GM18907 (cell line): ENCODE data around the gene FALEC.

Experiments
- ATAC-seq: cut with Tn5 transposase; IDR thresholded peaks from one replicate; pipeline ENCODE4 v1.9.1; 2021; ENCODE audit warnings: mild to moderate bottlenecking, moderate library complexity; ENCODE audit not compliant: unreplicated experiment

The FALEC gene

GRCh38 chr1:150511985-150512660, 3.4 kb upstream of the FALEC start:
- ATAC-seq = no peak

GRCh38 chr1:150512846-150513245, 2.7 kb upstream of the FALEC start:
- ATAC-seq = no peak

GRCh38 chr1:150513351-150513791, 2.2 kb upstream of the FALEC start:
- no peak for ATAC-seq

GRCh38 chr1:150514260-150514659, 1.3 kb upstream of the FALEC start:
- ATAC-seq = no peak

- peak; percentile 2 for ATAC-seq
These were observed 632 bp upstream of the FALEC start for GRCh38 chr1:150514913-150515327.

- ATAC-seq = no peak
These were observed 569 bp downstream of the FALEC start for GRCh38 chr1:150516050-150516591.

- no peak for ATAC-seq
These were observed 1.1 kb downstream of the FALEC start for GRCh38 chr1:150516616-150517015.

GRCh38 chr1:150521196-150521968, 5.8 kb downstream of the FALEC start:
- no peak for ATAC-seq

GRCh38 chr1:150525348-150525747, 9.8 kb downstream of the FALEC start:
- no peak for ATAC-seq

GRCh38 chr1:150528196-150528595, 12.6 kb downstream of the FALEC start:
- ATAC-seq = no peak

GRCh38 chr1:150529017-150529416, 13.5 kb downstream of the FALEC start:
- ATAC-seq = no peak

- ATAC-seq = no peak
These were observed 15.1 kb downstream of the FALEC start for GRCh38 chr1:150530491-150531159.

- no peak for ATAC-seq
These were observed 17.3 kb downstream of the FALEC start for GRCh38 chr1:150532860-150533259.

GRCh38 chr1:150534002-150534401, 18.4 kb downstream of the FALEC start:
- no peak for ATAC-seq

GRCh38 chr1:150535511-150536287, 20.1 kb downstream of the FALEC start:
- ATAC-seq = no peak

GRCh38 chr1:150536836-150537731, 21.5 kb downstream of the FALEC start:
- no peak for ATAC-seq

- no peak for ATAC-seq
These were observed 22.5 kb downstream of the FALEC start for GRCh38 chr1:150537732-150538684.

GRCh38 chr1:150543500-150544143, 28.1 kb downstream of the FALEC start:
- ATAC-seq = no peak
